ENCODE results near the gene SNAI3. TPM values are rescaled to one million over a fixed set of nuclear protein-coding genes. Genes with fewer than 3 reads are reported as not detected.

The SNAI3 gene
- total RNA-seq, 4 donors from 2014 or later: 0.14 to 0.43 TPM; not detected in 2

DNA sequence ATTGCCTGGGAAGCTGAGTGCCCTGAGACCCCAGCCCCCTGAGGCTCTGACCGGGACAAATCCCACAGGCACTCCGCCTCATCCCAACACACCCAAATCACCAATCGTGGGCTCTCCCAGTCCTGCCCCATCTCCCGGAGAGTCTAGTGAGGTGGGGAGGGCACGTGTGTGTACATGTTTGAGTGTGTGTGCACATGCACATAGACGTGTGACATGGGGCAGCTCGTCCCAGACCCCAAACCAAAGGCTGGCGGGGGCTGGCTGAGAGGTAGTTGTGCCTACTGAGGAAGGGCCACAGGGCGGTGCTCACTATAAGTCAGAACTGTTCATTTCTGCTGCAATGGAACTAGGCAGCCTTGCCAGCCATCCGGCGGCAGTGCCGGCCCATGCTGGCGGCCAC is 8.6 kb downstream of the SNAI3 start:
- H3K27me3 ChIP-seq: peaks cover 0 to 12% of the 10 kb centered on the region in 2 donors
- intact Hi-C loops (cut with DNase I; ENCODE audit: low total_unique reads): no loop called here
- H3K9me3 ChIP-seq: no peaks in the 10 kb centered on the region
- DNase-seq: no peak
- no peak for TF ChIP-seq POLR2A (IDR thresholded peaks at IDR 0.05)
- TF ChIP-seq, protein P1, sequence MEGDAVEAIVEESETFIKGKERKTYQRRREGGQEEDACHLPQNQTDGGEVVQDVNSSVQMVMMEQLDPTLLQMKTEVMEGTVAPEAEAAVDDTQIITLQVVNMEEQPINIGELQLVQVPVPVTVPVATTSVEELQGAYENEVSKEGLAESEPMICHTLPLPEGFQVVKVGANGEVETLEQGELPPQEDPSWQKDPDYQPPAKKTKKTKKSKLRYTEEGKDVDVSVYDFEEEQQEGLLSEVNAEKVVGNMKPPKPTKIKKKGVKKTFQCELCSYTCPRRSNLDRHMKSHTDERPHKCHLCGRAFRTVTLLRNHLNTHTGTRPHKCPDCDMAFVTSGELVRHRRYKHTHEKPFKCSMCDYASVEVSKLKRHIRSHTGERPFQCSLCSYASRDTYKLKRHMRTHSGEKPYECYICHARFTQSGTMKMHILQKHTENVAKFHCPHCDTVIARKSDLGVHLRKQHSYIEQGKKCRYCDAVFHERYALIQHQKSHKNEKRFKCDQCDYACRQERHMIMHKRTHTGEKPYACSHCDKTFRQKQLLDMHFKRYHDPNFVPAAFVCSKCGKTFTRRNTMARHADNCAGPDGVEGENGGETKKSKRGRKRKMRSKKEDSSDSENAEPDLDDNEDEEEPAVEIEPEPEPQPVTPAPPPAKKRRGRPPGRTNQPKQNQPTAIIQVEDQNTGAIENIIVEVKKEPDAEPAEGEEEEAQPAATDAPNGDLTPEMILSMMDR (IDR thresholded peaks at IDR 0.05): no peak
- H3K4me3 ChIP-seq: no peak overlapping the region
- no peaks in the 10 kb centered on the region for H3K36me3 ChIP-seq
- no peaks in the 10 kb centered on the region for H3K4me1 ChIP-seq
- no peak overlapping the region for H3K27ac ChIP-seq

DNA sequence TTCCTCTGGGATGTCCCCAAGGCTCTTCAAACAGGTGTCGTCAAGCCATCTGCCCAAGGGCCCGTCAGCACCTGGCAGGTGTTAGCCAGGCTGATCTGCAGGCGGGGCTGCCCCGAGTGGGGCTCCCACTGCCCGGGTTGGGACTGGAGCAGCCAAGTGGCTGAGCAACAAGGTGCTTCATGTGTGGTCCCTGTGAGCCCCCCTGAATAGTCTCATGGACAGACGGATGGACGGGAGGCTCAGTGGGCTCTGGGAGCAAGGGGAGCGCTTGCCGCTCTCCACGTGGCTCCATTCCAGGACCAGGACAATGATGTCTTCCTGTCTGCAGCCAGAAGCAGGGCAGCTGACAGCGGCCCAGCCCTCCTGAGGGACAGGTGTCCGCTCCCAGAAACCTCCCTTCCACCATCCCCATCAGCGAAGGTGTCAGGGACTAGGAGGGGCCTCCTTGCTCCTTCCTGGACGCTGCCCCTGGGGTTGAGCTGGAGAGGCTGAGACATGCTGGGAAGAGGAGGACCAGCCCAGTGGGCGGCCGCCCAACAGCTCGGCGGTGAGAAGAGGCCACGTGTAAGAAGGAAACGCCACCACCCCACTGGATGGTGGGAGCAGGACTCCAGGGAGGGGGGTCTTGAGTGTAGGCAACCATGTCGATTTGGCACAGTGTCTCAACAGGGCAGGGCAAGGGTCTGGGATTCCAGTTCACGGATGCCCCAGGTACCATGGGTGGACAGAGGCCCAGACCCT is 9.6 kb downstream of the SNAI3 start:
- intact Hi-C loops (cut with DNase I; ENCODE audit: low total_unique reads): no loop called here
- Histone ChIP-seq H3K4me3 (no peak overlapping the region), H3K36me3 (no peaks in the 10 kb centered on the region), H3K9me3 (no peaks in the 10 kb centered on the region), H3K4me1 (no peaks in the 10 kb centered on the region), H3K27ac (no peak overlapping the region), H3K27me3 (peaks cover 0 to 6% of the 10 kb centered on the region in 2 donors)
- DNase-seq: no peak
- TF ChIP-seq, protein P1 (IDR thresholded peaks at IDR 0.05): no peak
- TF ChIP-seq POLR2A (IDR thresholded peaks at IDR 0.05): no peak

DNA sequence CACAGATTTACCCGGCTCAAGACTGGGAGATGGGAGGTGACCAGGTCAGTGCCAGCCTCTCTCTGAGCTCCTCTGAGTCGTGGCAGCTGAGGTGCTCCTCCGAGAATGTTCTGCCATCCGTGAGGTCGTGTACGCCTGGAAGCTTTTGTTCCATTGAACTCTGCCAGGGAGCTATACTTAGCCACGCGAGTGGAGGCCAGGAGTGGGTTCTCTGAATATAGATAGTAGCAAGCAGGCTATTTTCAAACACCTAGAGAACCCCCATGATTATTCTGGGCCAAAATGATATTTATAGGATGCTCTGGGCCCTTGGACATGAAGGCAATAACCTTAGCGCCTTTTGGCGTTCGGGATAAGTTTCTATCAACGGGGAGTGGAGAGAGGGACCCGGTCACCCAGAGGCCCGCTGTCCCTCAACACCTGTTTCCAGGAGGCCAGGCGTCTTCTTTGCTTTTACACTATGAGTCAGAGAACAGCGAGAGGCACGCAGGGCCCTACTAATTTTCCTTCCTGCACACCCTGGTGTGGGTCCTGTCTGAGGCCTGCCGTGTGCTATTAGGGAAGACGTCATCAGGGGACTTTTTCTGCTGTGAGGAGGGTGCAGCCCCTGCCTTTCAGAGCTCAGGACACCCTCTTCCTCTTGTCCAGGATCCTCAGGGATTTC is 12.5 kb downstream of the SNAI3 start:
- intact Hi-C loops (cut with DNase I; ENCODE audit: low total_unique reads): no loop called here
- H3K4me3 ChIP-seq: no peak overlapping the region
- TF ChIP-seq, protein P1 (IDR thresholded peaks at IDR 0.05): no peak
- TF ChIP-seq POLR2A (IDR thresholded peaks at IDR 0.05): no peak

DNA sequence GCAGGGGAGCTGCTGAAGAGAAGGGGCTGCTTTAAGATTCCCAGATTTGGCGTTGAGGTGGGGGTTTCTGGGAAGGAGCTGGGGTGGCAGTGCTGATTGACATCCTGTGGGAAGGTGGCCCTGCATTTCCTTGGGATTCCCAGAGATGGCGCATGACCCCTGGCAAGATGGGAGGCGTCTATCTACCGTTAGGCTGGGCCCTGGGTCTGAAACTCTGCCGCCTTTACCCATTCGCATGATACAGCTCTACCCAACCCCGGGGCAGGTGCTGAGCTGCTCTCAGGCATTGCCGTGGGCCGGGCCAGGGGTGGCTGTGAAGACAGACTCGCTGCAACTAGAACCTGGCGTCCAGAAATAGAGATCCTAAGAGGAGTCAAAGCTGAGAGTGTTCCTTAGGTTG is 13.5 kb downstream of the SNAI3 start:
- H3K4me1 ChIP-seq: no peaks in the 10 kb centered on the region
- TF ChIP-seq, protein P1 (IDR thresholded peaks at IDR 0.05): no peak
- TF ChIP-seq POLR2A (IDR thresholded peaks at IDR 0.05): no peak
- H3K36me3 ChIP-seq: no peaks in the 10 kb centered on the region
- no peak overlapping the region for H3K27ac ChIP-seq
- H3K9me3 ChIP-seq: no peaks in the 10 kb centered on the region
- no peak for DNase-seq
- intact Hi-C loops (cut with DNase I; ENCODE audit: low total_unique reads): no loop called here
- H3K27me3 ChIP-seq: no peaks in the 10 kb centered on the region
- H3K4me3 ChIP-seq: no peak overlapping the region

More for the DNA sequence above, 12.5 kb downstream of the SNAI3 start:
- H3K36me3 ChIP-seq: no peaks in the 10 kb centered on the region
- no peaks in the 10 kb centered on the region for H3K27me3 ChIP-seq
- no peaks in the 10 kb centered on the region for H3K4me1 ChIP-seq
- no peak for DNase-seq
- H3K9me3 ChIP-seq: no peaks in the 10 kb centered on the region
- no peak overlapping the region for H3K27ac ChIP-seq

DNA sequence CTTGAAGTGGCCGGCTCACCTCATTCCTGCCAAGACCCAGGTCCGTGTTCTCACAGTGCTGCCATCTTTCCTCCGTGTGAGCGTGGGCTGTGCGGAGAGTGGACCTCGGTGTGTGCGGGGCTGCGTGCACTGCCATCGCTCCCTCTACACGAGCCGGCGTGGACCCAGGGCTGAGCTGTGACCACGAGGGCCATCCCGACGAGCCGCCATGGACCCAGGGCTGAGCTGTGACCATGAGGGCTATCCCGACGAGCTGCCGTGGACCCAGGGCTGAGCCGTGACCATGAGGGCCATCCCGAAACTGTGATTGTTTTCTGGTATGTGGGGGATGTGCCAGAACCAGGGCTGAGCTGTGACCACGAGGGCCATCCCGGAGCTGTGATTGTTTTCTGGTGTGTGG is 14.5 kb downstream of the SNAI3 start:
- DNase-seq: no peak
- Histone ChIP-seq H3K36me3 (no peaks in the 10 kb centered on the region), H3K27ac (no peak overlapping the region), H3K4me3 (no peak overlapping the region), H3K9me3 (no peaks in the 10 kb centered on the region), H3K4me1 (no peaks in the 10 kb centered on the region), H3K27me3 (no peaks in the 10 kb centered on the region)
- intact Hi-C loops (cut with DNase I; ENCODE audit: low total_unique reads): no loop called here
- no peak for TF ChIP-seq POLR2A (IDR thresholded peaks at IDR 0.05)
- TF ChIP-seq, protein P1 (IDR thresholded peaks at IDR 0.05): no peak

Measured in uterus (tissue), 4 donors.